Right lobe of liver (tissue), 6 donors: Measurements from ENCODE around the gene PLCB1. TPM values are rescaled to one million over a fixed set of nuclear protein-coding genes. Genes with fewer than 3 reads are reported as not detected.

Experiments
- ATAC-seq, 4 donors: fragments of 200-7000 bp; cut with Tn5 transposase; one replicate each; pipeline ENCODE4 v1.9.1; 2020; ENCODE audit warnings: mild to moderate bottlenecking in 4 of 4, moderate library complexity in 4 of 4
- DNase-seq, 3 donors: peaks; one replicate each; pipeline ENCODE4 v3.0.0-alpha.2; 2020
- H3K27ac ChIP-seq, 3 donors: fragments of 200-600 bp; one replicate each; pipeline ENCODE4 v1.8.0; 2022
- H3K27me3 ChIP-seq, 2 donors: fragments of 200-600 bp; one replicate each; pipeline ENCODE4 v1.8.0; 2022
- H3K36me3 ChIP-seq, 4 donors: fragments of 200-600 bp; sonication (generic) in 1 of 4; one replicate each; pipeline versions ENCODE4 v1.5.1 to v1.8.0; 2017 to 2022; ENCODE audit warnings: control low read depth in 1 of 4
- H3K4me1 ChIP-seq, 4 donors: fragments of 200-600 bp; sonication (generic) in 1 of 4; one replicate each; pipeline versions ENCODE4 v1.5.1 to v1.8.0; 2017 to 2022; ENCODE audit warnings: control low read depth in 1 of 4
- H3K4me3 ChIP-seq, 3 donors: fragments of 200-600 bp; one replicate each; pipeline ENCODE4 v1.8.0; 2022
- H3K9me3 ChIP-seq, 4 donors: fragments of 200-600 bp; sonication (generic) in 1 of 4; one replicate each; pipeline versions ENCODE4 v1.5.1 to v1.8.0; 2017 to 2022; ENCODE audit warnings: control low read depth in 1 of 4
- CTCF ChIP-seq, 4 donors: fragments of 200-600 bp in 3 of 4; fragments of 450-650 bp in 1 of 4; IDR thresholded peaks; one replicate each; pipeline versions ENCODE4 v1.5.1 to v1.8.0; 2016 to 2022; ENCODE audit warnings: antibody characterized with exemption in 4 of 4, mild to moderate bottlenecking in 2 of 4
- POLR2A ChIP-seq: fragments of 450-650 bp; IDR thresholded peaks from one replicate; pipeline ENCODE4 v1.6.1; 2017; ENCODE audit warnings: antibody characterized with exemption, mild to moderate bottlenecking
- WGBS: methylation state at CpG from one replicate; pipeline ENCODE4 v1.1.6; 2018; ENCODE audit warnings: low coverage, low lambda C conversion rate; ENCODE audit not compliant: insufficient coverage; ENCODE audit errors: missing lambda C conversion rate; 5-methylcytosine and 5-hydroxymethylcytosine counted together
- intact Hi-C, 2 donors: fragments of 100-400 bp; cut with DNase I; formaldehyde crosslinking; loops; one replicate each; pipeline versions ENCODE4 v1.11.2 to v1.14.1; 2022
- total RNA-seq, 6 experiments: library from RNA; depleted of rRNA in 2 of 6; stranded (reverse); fragments of >200 nt in 2 of 6; fragmentation: NEBNext Ultra II Directional in 3 of 6; extraction: Animal tissue kit (Norgen Biotek cat#: 25700) in 3 of 6; gene quantifications; one replicate each; pipeline versions ENCODE4 v1.1.0 to v1.2.4, GENCODE V29; 2016 to 2023
- donor health status: DM: no; HTN: yes; CAD: no.
- donor health status: DM: no; HTN: no; CAD: no.
- donor health status: DM: no; HTN: no; CAD: no.
- donor health status: DM: no; HTN: yes; CAD: no.
- donor health status: DM: no; HTN: yes; CAD: no.

PLCB1 gene
- total RNA-seq, 6 experiments from 2014 or later, result 5.0 to 9.9 (median 5.7) TPM

DNA sequence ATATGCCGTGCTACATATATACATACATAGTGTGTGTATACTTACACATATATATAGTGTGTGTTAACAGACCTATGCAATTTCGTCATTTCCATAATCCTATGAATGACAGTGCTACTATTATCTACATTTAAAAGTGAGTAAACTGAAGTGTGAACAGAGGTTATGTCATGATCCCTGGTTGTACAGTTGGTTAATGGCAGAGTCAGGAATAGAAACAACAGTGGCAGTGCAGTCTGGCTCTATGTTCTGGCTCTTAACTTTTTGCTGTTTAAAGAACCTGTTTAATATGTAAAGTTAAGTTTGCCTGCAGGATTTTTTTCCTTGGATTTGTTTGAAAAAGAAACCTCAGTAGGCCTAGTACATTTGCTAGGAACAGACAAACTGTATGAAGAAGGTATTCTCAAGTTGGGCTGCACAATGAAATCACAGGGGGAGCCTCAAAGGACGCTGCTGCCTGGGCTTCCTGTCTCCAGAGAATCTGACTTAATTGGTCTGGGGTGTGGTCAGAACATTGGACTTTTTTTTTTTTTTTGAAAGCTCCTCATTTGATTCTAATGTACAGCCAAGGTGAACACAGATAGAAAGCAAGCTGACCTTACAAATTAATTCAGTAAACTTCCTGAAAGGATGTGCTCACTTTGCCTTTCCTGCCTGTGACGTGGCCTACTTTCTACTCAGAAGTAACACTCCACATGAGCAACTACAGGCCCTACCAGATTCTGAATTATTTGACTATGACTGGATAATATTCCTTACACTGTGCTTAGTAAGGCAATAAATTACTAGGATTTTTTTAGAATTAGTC lies 29.4 kb downstream of the PLCB1 start:
- ATAC-seq (peak; percentile 49 to 71 (median 58)), DNase-seq (no peak)
- H3K27me3 ChIP-seq, result no peaks in the 10 kb centered on the region
- H3K27ac ChIP-seq, result peak overlapping the region in 1 of 3 donors; percentile 1
- intact Hi-C loops, result no loop called here
- no peak overlapping the region for H3K4me3 ChIP-seq
- 65% methylated on average over 4 of the region's 4 CpGs for WGBS
- TF ChIP-seq POLR2A (no peak), CTCF (IDR thresholded peaks at IDR 0.05) (no peak)
- no peaks in the 10 kb centered on the region for H3K36me3 ChIP-seq
- peaks cover 0 to 5% (median 0%) of the 10 kb centered on the region in 4 donors for H3K4me1 ChIP-seq
- no peaks in the 10 kb centered on the region for H3K9me3 ChIP-seq

DNA sequence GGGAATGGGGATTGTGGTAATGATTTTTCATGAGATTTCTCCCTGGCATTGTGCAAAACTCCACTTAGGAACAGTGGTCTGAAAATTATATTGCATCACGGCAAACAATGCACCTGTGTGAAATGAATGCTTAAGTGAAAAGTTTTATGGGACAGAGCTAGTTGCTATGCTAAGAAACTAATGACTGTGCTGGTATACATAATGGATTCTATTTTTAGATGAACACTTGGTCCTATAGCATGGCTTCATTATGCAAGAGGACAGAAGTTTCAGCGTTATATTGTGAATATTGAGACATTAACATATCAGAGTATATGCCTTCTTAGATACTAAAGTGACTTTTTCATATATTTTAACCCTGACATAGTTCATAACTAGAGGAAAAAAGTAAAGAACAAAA lies 30.5 kb downstream of the PLCB1 start:
- H3K27me3 ChIP-seq, result no peaks in the 10 kb centered on the region
- no peaks in the 10 kb centered on the region for H3K4me1 ChIP-seq
- WGBS, result 78% methylated on average over 2 of the region's 2 CpGs
- H3K9me3 ChIP-seq, result no peaks in the 10 kb centered on the region
- H3K27ac ChIP-seq, result no peak overlapping the region
- no peak overlapping the region for H3K4me3 ChIP-seq
- intact Hi-C loops, result no loop called here
- DNase-seq (no peak), ATAC-seq (no peak)
- H3K36me3 ChIP-seq, result no peaks in the 10 kb centered on the region
- TF ChIP-seq CTCF (IDR thresholded peaks at IDR 0.05) (no peak), POLR2A (no peak)

DNA sequence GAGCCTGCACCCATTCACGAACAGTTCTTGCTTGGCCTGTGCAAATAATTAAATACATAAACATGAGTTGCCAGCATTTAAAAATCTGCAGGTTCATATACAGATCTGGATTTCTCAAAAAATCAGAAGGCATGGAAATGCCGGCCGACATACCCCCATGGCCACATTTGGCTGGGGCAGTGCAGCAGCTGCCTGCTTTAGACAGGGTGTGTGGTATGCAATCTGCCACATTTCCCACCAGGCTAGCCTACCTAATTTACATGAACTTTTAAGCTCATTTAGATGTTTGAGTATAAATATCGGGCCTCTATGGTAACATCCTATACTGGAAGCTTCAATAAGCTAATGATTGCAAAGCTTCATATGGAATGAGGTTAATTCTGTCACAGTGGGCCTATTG lies 31.5 kb downstream of the PLCB1 start:
- TF ChIP-seq CTCF (IDR thresholded peaks at IDR 0.05) (no peak), POLR2A (no peak)
- ATAC-seq (no peak), DNase-seq (no peak)
- Histone ChIP-seq H3K9me3 (no peaks in the 10 kb centered on the region), H3K4me3 (no peak overlapping the region), H3K27me3 (no peaks in the 10 kb centered on the region), H3K27ac (no peak overlapping the region), H3K4me1 (no peaks in the 10 kb centered on the region), H3K36me3 (no peaks in the 10 kb centered on the region)
- 95% methylated on average over 3 of the region's 4 CpGs for WGBS
- intact Hi-C loops, result no loop called here

DNA sequence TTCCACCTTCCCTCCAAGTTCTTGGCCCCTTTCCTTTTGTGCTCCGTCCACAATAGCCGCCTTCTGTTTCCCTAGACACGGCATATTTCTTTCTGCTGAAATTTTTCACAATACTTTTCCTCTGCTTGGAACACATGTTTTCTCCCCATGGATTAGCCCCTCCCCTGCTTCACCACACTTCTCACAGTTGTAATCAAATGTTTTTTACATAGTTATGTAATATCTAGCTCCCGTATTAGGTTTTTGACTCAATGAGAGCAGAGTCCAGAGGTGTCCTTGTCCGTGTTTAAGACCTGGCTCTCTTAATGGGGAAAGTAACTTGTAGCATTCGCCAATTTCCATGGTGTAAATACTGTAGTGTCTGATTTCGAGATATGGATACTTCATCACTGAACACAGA lies 34.7 kb downstream of the PLCB1 start:
- Histone ChIP-seq H3K27me3 (no peaks in the 10 kb centered on the region), H3K27ac (no peak overlapping the region), H3K4me1 (no peaks in the 10 kb centered on the region), H3K4me3 (no peak overlapping the region), H3K36me3 (no peaks in the 10 kb centered on the region), H3K9me3 (no peaks in the 10 kb centered on the region)
- no peak for TF ChIP-seq POLR2A
- TF ChIP-seq CTCF (IDR thresholded peaks at IDR 0.05), result no peak
- intact Hi-C loops, result no loop called here
- no peak for DNase-seq
- WGBS, result 62% methylated on average over 7 of the region's 7 CpGs
- ATAC-seq, result no peak
